ENCODE results near the gene SPDL1.

SPDL1 gene, protein sequence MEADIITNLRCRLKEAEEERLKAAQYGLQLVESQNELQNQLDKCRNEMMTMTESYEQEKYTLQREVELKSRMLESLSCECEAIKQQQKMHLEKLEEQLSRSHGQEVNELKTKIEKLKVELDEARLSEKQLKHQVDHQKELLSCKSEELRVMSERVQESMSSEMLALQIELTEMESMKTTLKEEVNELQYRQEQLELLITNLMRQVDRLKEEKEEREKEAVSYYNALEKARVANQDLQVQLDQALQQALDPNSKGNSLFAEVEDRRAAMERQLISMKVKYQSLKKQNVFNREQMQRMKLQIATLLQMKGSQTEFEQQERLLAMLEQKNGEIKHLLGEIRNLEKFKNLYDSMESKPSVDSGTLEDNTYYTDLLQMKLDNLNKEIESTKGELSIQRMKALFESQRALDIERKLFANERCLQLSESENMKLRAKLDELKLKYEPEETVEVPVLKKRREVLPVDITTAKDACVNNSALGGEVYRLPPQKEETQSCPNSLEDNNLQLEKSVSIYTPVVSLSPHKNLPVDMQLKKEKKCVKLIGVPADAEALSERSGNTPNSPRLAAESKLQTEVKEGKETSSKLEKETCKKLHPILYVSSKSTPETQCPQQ

DNA sequence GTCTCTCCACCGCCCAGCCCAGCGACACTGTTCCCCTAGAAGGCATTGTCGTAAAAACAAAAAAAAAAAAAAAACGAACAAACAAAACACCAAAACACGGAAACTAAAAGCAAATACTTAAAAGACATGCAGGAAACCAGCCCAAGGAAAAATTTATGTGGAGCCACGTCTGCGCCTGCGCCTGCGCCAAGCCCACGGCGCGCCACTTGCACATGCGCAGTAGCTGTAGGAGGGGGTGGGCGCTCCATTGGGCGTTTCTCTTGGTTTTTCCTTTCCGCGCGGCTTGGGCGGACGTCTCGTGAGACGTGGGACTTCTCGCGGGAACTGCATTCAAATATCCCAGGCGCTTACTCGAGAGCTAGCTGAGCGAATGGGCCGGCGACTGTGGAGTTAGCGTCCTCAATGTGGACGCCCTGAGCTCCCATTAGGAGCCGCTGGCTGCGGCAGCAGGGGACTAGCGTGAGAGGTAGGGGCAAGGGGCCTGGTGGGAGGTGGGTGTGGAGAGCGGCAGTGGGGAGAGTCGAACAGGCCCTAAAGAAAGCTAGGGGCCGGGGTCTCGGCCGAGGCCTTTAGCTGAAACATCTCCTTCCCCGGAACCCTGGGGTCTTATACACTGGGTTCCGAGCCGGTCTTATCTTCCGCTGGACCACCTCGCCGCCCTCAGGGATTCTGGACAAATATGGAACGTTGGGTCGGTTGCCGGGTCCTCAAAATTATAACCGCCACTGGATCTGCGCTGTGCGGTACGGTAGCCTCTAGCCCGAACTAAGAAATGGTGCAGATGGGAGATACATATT is at the start of gene SPDL1:
SPDL1 (plus strand) TSS at position 350 of the 797 bp plus-strand sequence. CDS start 4,644 bp downstream, outside the sequence.
- Histone ChIP-seq H3K9me3 (ENCODE audit: control insufficient read depth, insufficient read depth, low read length) (no peaks in the 10 kb centered on the region), H3K27me3 (ENCODE audit: control insufficient read depth, insufficient read depth, low read length) (no peaks in the 10 kb centered on the region), H3K4me1 (ENCODE audit: control insufficient read depth, insufficient read depth, low read length) (no peaks in the 10 kb centered on the region), H3K4me3 (ENCODE audit: low read depth, low read length) (peak within 1 kb of the TSS; percentile 90), H3K36me3 (ENCODE audit: control insufficient read depth, insufficient read depth, low read length) (no peaks in the 10 kb centered on the region), H3K9ac (ENCODE audit: low read depth, low read length) (peak within 1 kb of the TSS; percentile 91)

DNA sequence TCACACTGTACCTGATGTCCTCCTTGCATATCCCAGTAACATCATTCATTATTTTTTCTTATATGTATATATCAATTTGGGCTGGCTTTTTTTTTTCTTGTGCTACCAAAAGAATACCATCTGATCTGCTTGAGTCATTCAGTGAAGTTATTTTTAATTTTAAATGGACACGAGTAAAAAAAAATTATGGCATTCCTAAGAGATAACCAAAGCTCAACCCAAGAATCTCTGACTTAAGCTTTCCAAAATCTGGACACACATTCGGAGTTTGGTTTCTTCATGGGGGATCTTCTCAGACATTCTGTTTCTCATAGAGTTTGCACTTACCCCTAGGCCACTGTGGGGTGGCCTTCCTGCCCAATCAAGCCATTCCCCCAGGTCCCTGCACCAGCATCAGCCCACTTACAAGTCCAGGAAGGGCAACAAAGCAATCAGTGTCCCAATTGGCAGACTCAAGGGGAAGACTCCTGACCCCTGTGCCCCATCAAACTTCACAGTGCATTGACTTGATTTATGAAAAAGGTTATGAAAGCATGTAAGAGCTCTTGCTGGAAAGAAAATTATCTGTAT is 49.2 kb upstream of the SPDL1 start:
- Histone ChIP-seq H3K4me1 (ENCODE audit: control insufficient read depth, insufficient read depth, low read length) (no peaks in the 10 kb centered on the region), H3K27me3 (ENCODE audit: control insufficient read depth, insufficient read depth, low read length) (no peaks in the 10 kb centered on the region), H3K9me3 (ENCODE audit: control insufficient read depth, insufficient read depth, low read length) (no peaks in the 10 kb centered on the region), H3K9ac (ENCODE audit: low read depth, low read length) (no peak overlapping the region), H3K36me3 (ENCODE audit: control insufficient read depth, insufficient read depth, low read length) (no peaks in the 10 kb centered on the region), H3K4me3 (ENCODE audit: low read depth, low read length) (no peak overlapping the region)

DNA sequence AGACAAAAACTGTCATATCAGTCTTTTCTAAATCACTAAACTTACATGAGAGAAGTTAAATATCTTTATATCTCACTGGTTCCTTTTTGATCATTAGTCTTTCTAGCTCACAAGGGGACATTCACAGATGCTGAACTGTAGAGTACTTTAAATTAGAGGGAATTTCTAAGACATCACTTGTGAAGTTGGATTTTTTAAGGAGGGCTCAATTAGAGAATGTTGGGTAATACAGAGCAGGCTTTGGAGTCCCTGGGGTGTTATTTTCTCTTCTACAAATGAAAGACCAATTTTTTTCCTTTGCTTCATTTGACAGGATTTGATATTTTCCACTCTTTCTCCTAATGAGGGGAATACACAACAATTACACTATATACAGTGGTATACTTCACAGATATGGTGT is 48.6 kb upstream of the SPDL1 start:
- Histone ChIP-seq H3K4me1 (ENCODE audit: control insufficient read depth, insufficient read depth, low read length) (no peaks in the 10 kb centered on the region), H3K4me3 (ENCODE audit: low read depth, low read length) (no peak overlapping the region), H3K36me3 (ENCODE audit: control insufficient read depth, insufficient read depth, low read length) (no peaks in the 10 kb centered on the region), H3K9me3 (ENCODE audit: control insufficient read depth, insufficient read depth, low read length) (no peaks in the 10 kb centered on the region), H3K9ac (ENCODE audit: low read depth, low read length) (no peak overlapping the region), H3K27me3 (ENCODE audit: control insufficient read depth, insufficient read depth, low read length) (no peaks in the 10 kb centered on the region)

DNA sequence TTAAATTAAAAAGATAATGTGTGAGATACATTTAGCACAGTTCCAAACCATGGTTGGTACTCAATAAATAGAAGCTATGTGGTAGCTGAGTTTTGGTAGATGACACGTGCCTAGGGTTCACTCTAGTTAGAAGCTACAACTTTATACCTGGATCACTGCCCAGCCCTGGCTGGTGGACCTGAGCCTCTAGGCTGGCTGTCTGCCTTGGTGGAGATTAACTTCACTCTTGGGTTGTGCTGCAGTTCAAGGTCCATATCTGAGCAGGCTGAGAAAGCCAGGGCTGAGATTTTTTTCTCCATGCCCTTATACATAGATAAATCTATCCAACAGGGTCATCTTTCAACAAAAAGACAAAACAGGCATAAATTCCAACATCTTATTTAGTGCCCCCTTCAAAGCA is 44.6 kb upstream of the SPDL1 start:
- Histone ChIP-seq H3K4me1 (ENCODE audit: control insufficient read depth, insufficient read depth, low read length) (no peaks in the 10 kb centered on the region), H3K9me3 (ENCODE audit: control insufficient read depth, insufficient read depth, low read length) (no peaks in the 10 kb centered on the region), H3K27me3 (ENCODE audit: control insufficient read depth, insufficient read depth, low read length) (no peaks in the 10 kb centered on the region), H3K9ac (ENCODE audit: low read depth, low read length) (no peak overlapping the region), H3K36me3 (ENCODE audit: control insufficient read depth, insufficient read depth, low read length) (no peaks in the 10 kb centered on the region), H3K4me3 (ENCODE audit: low read depth, low read length) (no peak overlapping the region)

DNA sequence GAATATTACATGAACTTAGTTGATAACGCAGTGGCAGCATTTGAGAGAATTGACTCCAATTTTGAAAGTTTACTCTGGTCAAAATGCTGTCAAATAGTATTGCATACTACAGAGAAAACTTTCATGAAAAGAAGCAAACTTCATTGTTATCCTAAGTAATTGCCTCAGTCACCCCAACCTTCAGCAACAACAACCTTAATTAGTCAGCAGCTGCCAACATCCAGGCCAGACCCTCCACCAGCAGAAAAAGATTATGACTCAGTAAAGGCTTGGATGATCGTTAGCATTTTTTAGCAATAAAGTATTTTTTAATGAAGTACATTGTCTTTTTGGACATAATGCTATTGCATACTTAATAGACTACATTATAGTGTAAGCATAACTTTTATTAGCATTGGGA is 40.8 kb upstream of the SPDL1 start:
- Histone ChIP-seq H3K36me3 (ENCODE audit: control insufficient read depth, insufficient read depth, low read length) (no peaks in the 10 kb centered on the region), H3K9me3 (ENCODE audit: control insufficient read depth, insufficient read depth, low read length) (no peaks in the 10 kb centered on the region), H3K9ac (ENCODE audit: low read depth, low read length) (no peak overlapping the region), H3K4me3 (ENCODE audit: low read depth, low read length) (no peak overlapping the region), H3K27me3 (ENCODE audit: control insufficient read depth, insufficient read depth, low read length) (no peaks in the 10 kb centered on the region), H3K4me1 (ENCODE audit: control insufficient read depth, insufficient read depth, low read length) (no peaks in the 10 kb centered on the region)

DNA sequence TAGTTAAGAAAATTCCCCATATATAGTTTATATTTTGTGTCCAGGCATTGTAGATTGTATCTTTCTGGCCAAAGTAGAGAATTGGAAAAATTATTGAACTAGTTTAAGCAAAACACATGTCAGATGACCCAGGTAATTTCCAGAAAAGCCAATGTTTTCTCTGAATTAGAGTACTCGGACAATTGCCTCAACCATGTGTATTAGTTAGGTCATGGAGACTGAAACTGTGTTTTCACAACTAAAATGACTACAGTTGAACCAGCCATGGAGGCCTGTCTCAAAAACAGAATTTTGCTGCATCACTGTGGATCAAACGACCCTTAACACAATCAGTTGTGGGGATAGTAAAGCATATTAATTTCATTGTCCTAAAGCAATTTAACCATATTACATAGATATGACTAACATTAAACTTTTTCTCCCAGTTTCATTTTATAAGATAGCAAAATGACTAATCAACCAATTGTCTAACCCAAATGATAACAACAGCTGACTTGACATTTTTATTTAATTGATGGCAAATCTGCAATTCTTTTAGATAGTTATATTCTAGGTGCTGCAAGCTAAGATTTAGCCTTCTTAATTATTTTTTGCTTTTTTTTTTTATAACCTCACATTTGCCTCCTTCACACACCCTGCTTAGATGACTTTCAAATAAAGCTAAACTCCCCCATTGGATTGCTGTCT is 39.2 kb upstream of the SPDL1 start:
- H3K36me3 ChIP-seq (ENCODE audit: control insufficient read depth, insufficient read depth, low read length): no peaks in the 10 kb centered on the region
- no peaks in the 10 kb centered on the region for H3K9me3 ChIP-seq (ENCODE audit: control insufficient read depth, insufficient read depth, low read length)
- H3K4me1 ChIP-seq (ENCODE audit: control insufficient read depth, insufficient read depth, low read length): no peaks in the 10 kb centered on the region
- no peaks in the 10 kb centered on the region for H3K27me3 ChIP-seq (ENCODE audit: control insufficient read depth, insufficient read depth, low read length)
- no peak overlapping the region for H3K9ac ChIP-seq (ENCODE audit: low read depth, low read length)
- H3K4me3 ChIP-seq (ENCODE audit: low read depth, low read length): no peak overlapping the region

DNA sequence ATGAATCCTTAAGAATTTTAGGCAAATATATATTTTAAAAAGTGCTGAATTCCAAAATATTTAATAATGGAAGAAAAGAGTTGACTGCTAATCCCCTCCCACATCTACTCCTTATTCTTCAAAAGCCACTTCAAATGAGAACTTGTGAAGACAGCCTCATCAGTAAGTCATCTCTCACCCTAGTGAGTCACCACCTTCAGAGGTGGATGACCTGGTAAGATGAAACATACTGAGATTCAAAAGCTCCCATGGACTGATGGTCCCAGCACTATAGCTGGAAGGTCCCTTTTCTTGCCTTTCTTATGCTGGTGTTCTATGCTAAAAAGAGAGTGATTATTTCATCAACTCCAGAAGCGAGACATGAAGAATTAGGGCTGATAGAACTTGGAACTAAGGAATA is 37.8 kb upstream of the SPDL1 start:
- Histone ChIP-seq H3K9ac (ENCODE audit: low read depth, low read length) (no peak overlapping the region), H3K36me3 (ENCODE audit: control insufficient read depth, insufficient read depth, low read length) (no peaks in the 10 kb centered on the region), H3K27me3 (ENCODE audit: control insufficient read depth, insufficient read depth, low read length) (no peaks in the 10 kb centered on the region), H3K4me1 (ENCODE audit: control insufficient read depth, insufficient read depth, low read length) (no peaks in the 10 kb centered on the region), H3K9me3 (ENCODE audit: control insufficient read depth, insufficient read depth, low read length) (no peaks in the 10 kb centered on the region), H3K4me3 (ENCODE audit: low read depth, low read length) (no peak overlapping the region)

DNA sequence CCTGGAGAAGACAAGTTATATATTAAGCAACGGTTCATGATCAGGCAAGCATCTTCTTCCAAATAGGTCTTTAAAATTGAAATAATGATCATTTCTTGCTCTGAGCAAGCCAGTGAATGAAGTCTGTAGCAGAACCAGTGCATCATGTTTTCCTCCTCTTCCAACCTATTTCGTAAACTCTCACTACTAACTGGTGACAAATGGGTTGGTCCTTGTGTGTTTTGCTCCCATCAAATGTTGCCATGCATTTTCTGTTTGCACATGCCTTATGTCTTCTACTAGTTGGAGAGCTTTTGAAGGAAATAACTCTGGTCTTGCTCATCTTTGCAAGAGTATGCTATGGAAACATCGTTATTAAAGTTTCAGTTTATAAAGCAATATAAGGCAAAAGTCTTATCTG is 37.2 kb upstream of the SPDL1 start:
- Histone ChIP-seq H3K27me3 (ENCODE audit: control insufficient read depth, insufficient read depth, low read length) (no peaks in the 10 kb centered on the region), H3K36me3 (ENCODE audit: control insufficient read depth, insufficient read depth, low read length) (no peaks in the 10 kb centered on the region), H3K9ac (ENCODE audit: low read depth, low read length) (no peak overlapping the region), H3K4me1 (ENCODE audit: control insufficient read depth, insufficient read depth, low read length) (no peaks in the 10 kb centered on the region), H3K9me3 (ENCODE audit: control insufficient read depth, insufficient read depth, low read length) (no peaks in the 10 kb centered on the region), H3K4me3 (ENCODE audit: low read depth, low read length) (no peak overlapping the region)

DNA sequence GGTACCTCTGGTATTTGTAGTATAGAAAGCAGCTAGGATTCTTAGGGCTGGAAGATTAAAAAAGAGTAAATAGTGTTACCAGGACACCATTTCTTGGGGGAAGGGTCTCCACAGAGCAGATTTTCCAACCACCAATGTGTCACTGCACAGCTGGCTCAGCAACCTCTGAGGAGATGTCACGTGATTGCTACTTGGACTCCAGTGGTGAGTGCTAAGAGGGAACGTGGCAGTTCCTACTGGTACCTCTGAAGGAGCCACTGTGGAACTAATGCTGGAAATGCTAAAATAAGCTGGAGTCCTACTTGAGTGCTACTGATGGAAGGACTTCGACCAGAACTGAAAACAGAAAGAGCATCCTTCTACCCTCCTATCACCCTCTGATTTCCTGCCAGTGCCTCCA is 36.1 kb upstream of the SPDL1 start:
- Histone ChIP-seq H3K4me1 (ENCODE audit: control insufficient read depth, insufficient read depth, low read length) (no peaks in the 10 kb centered on the region), H3K9ac (ENCODE audit: low read depth, low read length) (no peak overlapping the region), H3K27me3 (ENCODE audit: control insufficient read depth, insufficient read depth, low read length) (no peaks in the 10 kb centered on the region), H3K4me3 (ENCODE audit: low read depth, low read length) (no peak overlapping the region), H3K36me3 (ENCODE audit: control insufficient read depth, insufficient read depth, low read length) (no peaks in the 10 kb centered on the region), H3K9me3 (ENCODE audit: control insufficient read depth, insufficient read depth, low read length) (no peaks in the 10 kb centered on the region)

DNA sequence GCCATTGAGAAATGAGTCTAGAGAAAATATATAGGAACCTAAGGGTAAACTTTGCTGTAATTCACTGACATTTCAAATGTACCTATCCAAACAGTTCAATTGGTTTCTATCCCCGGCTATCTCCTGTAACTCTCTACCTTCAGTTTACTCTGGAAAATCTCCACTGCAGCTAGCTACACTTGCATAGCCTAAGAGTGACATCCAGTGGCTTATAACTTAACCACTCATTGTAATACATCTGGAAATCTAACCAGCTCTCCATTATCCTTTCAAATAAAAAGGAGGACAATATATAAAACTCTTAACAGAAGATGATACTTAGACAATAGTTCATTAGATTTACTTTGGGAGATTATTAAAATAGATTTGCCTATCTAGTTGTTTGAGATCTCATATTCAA is 35.3 kb upstream of the SPDL1 start:
- Histone ChIP-seq H3K9ac (ENCODE audit: low read depth, low read length) (no peak overlapping the region), H3K27me3 (ENCODE audit: control insufficient read depth, insufficient read depth, low read length) (no peaks in the 10 kb centered on the region), H3K36me3 (ENCODE audit: control insufficient read depth, insufficient read depth, low read length) (no peaks in the 10 kb centered on the region), H3K4me3 (ENCODE audit: low read depth, low read length) (no peak overlapping the region), H3K9me3 (ENCODE audit: control insufficient read depth, insufficient read depth, low read length) (no peaks in the 10 kb centered on the region), H3K4me1 (ENCODE audit: control insufficient read depth, insufficient read depth, low read length) (no peaks in the 10 kb centered on the region)

DNA sequence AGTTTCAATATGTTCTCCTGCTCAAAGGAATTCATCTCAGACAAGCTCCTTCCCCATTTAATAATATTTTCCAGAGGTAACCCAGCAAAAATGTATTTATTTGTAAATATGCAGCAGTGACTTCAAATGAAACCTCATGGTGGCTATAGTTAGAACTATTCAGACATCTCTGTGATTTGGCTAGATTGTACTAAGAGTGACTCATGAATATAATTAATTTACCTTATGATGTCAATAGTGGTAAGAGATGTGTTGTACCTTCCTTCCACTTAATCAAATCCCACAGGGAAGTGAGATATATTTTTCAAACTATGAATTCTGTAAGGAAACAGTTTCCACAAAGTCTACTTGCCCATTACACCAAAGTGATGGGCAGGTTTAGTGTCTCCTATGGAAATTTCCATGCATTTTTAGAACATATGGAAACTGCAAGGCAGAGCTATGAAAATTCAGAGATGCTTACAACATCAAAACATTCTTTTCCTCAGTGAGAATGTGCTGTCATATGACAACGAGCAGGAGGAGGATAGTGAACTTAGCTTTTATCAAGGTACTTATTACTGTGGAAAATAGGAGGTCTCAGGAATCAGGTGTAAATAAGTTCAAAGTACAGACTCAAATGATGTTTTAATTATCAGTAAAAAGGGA is 34.0 kb upstream of the SPDL1 start:
- Histone ChIP-seq H3K27me3 (ENCODE audit: control insufficient read depth, insufficient read depth, low read length) (no peaks in the 10 kb centered on the region), H3K4me1 (ENCODE audit: control insufficient read depth, insufficient read depth, low read length) (no peaks in the 10 kb centered on the region), H3K9me3 (ENCODE audit: control insufficient read depth, insufficient read depth, low read length) (no peaks in the 10 kb centered on the region), H3K9ac (ENCODE audit: low read depth, low read length) (no peak overlapping the region), H3K36me3 (ENCODE audit: control insufficient read depth, insufficient read depth, low read length) (no peaks in the 10 kb centered on the region), H3K4me3 (ENCODE audit: low read depth, low read length) (no peak overlapping the region)

Measured in iPS-15b (cell line).